HFF-Myc (cell line): ENCODE data around the gene CD200R1L.

Experiments
- DNase-seq: peaks from one replicate; pipeline ENCODE4 v3.0.0-alpha.2; 2011; ENCODE audit warnings: low read depth; ENCODE audit errors: extremely low read depth
- H3K4me3 ChIP-seq: replicated peaks from 2 replicates; pipeline ENCODE4 v1.5.1; 2011; ENCODE audit warnings: low read depth, mild to moderate bottlenecking, control low read depth, low read length
- TF ChIP-seq, protein P1 (sequence below): IDR thresholded peaks from 2 replicates; pipeline ENCODE4 v1.5.1; 2012; ENCODE audit warnings: mild to moderate bottlenecking, low read depth, low read length, control low read depth; ENCODE audit errors: missing control alignments

CD200R1L gene

DNA sequence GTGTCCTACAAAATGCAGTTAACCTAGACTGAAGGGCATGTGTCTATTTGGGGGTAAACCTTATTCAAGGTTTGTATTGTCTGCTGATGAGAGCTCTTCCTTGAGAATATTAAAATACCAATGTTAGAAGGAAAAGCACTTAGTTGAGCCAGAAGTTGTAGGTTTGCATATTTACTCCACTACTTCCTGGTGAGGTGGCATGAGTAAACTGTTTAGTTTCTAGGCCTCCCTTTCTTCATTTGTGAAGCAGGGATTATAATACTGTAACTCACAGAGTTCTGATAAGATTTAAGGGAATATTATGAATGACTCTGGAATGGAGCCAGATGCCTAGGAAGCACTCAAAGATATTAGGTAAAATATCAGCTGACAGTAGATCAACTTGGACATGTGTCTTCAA, 46.7 kb downstream of the CD200R1L start:
- no peak overlapping the region for H3K4me3 ChIP-seq
- TF ChIP-seq, protein P1, sequence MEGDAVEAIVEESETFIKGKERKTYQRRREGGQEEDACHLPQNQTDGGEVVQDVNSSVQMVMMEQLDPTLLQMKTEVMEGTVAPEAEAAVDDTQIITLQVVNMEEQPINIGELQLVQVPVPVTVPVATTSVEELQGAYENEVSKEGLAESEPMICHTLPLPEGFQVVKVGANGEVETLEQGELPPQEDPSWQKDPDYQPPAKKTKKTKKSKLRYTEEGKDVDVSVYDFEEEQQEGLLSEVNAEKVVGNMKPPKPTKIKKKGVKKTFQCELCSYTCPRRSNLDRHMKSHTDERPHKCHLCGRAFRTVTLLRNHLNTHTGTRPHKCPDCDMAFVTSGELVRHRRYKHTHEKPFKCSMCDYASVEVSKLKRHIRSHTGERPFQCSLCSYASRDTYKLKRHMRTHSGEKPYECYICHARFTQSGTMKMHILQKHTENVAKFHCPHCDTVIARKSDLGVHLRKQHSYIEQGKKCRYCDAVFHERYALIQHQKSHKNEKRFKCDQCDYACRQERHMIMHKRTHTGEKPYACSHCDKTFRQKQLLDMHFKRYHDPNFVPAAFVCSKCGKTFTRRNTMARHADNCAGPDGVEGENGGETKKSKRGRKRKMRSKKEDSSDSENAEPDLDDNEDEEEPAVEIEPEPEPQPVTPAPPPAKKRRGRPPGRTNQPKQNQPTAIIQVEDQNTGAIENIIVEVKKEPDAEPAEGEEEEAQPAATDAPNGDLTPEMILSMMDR, result no peak
- no peak for DNase-seq

DNA sequence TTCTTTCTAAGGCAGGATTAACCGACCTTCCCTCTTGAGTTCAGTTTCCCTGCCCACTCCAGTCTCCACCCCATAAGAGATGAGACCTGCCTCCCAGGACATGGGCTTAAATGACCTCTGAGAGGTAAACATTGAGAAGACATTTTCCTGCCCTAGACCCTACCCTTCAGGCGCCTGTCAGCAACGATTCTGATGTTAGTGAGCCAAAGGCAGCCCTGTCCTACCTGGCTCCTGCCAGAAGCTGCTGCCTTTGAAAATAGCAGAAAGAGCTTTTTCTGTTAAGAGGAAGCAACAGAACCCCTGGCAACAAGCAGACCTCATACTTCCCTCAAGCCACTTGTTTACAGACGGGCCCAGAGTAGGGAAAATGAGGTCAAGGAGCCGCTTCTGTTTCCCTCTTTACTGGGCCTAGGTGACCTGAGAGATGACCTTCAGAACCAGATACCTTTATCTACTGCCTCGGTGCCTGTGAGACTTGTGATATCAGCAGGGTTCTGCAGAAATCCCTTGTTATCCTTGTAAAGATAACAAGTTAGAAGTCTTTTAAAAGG, 52.0 kb downstream of the CD200R1L start:
- TF ChIP-seq, protein P1, result no peak
- no peak for DNase-seq
- no peak overlapping the region for H3K4me3 ChIP-seq

DNA sequence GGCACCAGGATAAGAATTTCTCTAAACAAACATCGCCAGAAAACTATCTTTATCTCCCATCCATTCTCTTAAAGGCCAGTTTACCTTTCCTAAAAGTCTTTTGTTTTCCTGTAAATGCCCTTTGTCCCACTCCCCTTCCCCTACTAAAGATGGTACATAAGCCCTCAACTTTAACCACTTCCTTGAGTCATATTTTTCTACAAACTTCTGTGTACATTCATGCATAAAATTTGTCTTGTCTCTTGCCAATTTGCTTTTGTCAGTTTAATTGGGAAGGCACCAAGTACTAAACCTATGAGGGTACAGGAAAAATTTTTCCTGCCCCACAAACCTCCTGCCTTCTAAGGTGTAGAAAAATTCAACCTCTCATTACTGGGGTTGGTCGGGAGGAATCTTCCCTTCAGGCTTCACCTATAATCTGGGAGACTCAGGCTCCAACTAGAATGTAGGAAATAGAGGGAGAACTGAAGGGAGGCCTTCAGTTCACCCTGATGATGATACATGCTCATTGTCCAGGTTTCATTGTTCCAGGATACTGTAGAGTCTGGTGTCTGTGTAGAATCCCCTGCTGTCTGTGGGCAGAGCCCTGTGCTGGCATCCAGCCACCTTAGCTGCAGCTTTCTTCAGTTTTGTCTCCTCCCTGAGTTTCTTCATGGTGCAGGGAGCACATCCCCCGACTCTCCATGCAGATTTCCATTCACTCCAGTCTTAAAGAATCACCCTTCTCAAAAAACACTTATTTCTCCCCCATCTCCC, 53.2 kb downstream of the CD200R1L start:
- H3K4me3 ChIP-seq, result no peak overlapping the region
- no peak for DNase-seq
- TF ChIP-seq, protein P1, result no peak

DNA sequence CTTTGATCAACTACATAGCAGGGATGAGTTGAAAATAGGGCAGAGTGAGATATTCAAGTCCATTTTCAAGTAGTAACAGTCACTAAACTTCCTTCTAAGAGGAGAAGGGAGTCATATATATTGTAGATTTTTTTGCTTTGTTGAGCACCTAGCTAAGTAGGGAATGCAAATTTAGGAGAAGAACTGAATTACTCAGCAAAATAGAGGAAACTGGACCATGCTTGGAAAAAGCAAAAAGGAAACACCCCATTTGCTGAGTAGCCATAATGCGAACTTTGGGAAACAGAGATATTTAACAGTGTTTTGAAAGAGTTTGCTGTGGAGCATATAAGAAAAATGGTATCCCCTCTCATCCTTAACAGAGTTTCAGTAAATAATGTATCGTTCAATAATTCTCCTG, 54.9 kb downstream of the CD200R1L start:
- H3K4me3 ChIP-seq, result no peak overlapping the region
- TF ChIP-seq, protein P1, result no peak
- no peak for DNase-seq

DNA sequence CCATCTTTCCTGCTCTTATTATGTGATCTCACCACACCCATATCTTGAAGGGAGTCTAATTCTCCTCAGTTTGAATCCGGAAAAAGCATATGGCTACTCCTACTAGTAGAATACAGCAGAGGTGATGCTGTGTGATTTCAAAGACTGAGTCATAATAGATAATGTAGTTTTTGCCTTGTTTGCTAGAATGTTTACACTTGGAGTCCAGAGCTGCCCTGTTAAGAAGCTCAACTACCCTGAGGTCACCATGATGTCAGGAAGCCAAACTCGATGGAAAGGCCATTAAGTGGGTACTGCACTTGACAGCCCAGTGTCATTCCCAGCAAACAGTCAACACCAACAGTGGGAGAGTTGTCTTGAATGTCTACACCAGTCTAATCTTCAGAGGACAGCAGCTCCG, 56.9 kb downstream of the CD200R1L start:
- TF ChIP-seq, protein P1, result no peak
- DNase-seq, result no peak
- no peak overlapping the region for H3K4me3 ChIP-seq

DNA sequence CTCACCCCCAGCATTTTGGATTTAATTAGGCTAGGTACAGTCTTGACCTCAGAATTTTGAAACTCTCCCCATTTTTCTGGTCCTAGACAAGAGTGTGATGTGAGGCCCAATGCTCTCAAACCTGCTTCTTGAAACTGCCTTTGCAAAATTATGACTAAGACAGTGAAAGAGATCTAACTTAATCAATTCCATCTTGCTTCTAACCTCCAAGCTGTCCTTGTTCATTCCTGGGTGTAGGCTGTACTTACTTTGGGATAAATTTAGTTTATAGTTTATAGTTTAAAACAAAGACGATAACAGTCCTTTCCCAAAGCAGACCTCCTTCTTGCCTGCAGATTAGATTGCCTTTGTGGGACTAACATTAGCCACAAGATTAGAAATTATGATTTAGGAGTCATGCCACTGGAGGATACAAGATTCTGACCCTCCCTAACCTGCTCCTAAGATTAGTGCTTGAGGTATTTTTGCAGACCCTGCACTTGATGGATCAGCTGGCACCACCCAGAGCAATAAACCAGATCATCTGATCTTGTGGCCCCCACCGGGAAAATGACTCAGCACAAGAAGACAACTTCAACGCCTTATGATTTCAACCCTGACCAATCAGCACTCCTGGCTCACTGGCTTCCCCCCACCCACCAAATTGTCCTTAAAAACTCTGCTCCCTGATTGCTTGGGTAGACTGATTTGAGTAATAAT, 59.6 kb downstream of the CD200R1L start:
- DNase-seq, result no peak
- TF ChIP-seq, protein P1, result no peak
- H3K4me3 ChIP-seq, result no peak overlapping the region
